ENCODE data around the gene ZNF688. TPM values are rescaled to one million over a fixed set of nuclear protein-coding genes. Genes with fewer than 3 reads are reported as not detected.

Gene ZNF688
- total and polyA plus RNA-seq, 9 of the 15 experiments (the other 6 are each of a cell fraction or from before 2014, with no cell fraction given), result 0.48 to 12.9 (median 4.5) TPM

DNA sequence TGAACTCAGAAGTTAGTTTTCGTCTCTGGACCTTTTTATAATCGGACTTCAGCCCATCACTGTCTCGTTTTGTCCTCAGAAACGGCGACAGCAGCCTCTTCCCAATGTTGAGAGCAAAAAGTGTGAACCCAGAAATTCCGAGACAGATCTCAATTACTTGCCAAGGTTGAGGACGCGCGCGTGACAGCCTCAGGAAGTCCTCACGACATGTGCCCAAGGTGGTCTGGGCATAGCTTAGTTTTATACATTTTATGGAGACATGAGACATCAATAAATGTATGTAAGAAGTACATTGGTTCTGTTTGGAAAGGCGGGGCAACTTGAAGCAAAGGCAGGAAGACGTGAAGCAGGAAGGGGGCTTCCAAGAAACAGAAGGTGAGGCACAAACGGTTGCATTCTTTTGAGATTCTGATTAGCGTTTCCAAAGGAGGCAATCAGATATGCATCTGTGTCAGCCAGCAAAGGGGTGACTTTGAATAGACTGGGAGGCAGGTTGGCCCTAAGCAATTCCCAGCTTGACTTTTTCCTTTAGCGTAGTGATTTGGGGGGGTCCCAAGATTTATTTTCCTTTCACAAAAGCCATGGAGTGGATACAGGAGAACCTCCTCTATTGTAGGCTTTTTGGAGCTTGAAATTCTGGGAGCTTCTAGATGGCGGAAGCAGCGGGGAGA lies 36.3 kb downstream of the ZNF688 start (continued):
- TF ChIP-seq ZNF212 (CRISPR knock-in tag; IDR thresholded peaks at IDR 0.05) (no peak), TGIF2 (CRISPR knock-in tag; IDR thresholded peaks at IDR 0.05) (no peak), ZNF507 (tag; conservative IDR thresholded peaks at IDR 0.05) (no peak), CBFB (CRISPR knock-in tag; IDR thresholded peaks at IDR 0.05) (no peak; the same call in 1 of the 2 replicates), EZH2 (IDR thresholded peaks at IDR 0.05; ENCODE audit: borderline replicate concordance, low read depth, low read length) (no peak), ZNF133 (CRISPR knock-in tag; IDR thresholded peaks at IDR 0.05) (no peak)
- TF ChIP-seq, protein P1, sequence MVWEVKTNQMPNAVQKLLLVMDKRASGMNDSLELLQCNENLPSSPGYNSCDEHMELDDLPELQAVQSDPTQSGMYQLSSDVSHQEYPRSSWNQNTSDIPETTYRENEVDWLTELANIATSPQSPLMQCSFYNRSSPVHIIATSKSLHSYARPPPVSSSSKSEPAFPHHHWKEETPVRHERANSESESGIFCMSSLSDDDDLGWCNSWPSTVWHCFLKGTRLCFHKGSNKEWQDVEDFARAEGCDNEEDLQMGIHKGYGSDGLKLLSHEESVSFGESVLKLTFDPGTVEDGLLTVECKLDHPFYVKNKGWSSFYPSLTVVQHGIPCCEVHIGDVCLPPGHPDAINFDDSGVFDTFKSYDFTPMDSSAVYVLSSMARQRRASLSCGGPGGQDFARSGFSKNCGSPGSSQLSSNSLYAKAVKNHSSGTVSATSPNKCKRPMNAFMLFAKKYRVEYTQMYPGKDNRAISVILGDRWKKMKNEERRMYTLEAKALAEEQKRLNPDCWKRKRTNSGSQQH (CRISPR knock-in tag; IDR thresholded peaks at IDR 0.05), result no peak
- TF ChIP-seq, protein P2, sequence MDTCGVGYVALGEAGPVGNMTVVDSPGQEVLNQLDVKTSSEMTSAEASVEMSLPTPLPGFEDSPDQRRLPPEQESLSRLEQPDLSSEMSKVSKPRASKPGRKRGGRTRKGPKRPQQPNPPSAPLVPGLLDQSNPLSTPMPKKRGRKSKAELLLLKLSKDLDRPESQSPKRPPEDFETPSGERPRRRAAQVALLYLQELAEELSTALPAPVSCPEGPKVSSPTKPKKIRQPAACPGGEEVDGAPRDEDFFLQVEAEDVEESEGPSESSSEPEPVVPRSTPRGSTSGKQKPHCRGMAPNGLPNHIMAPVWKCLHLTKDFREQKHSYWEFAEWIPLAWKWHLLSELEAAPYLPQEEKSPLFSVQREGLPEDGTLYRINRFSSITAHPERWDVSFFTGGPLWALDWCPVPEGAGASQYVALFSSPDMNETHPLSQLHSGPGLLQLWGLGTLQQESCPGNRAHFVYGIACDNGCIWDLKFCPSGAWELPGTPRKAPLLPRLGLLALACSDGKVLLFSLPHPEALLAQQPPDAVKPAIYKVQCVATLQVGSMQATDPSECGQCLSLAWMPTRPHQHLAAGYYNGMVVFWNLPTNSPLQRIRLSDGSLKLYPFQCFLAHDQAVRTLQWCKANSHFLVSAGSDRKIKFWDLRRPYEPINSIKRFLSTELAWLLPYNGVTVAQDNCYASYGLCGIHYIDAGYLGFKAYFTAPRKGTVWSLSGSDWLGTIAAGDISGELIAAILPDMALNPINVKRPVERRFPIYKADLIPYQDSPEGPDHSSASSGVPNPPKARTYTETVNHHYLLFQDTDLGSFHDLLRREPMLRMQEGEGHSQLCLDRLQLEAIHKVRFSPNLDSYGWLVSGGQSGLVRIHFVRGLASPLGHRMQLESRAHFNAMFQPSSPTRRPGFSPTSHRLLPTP (IDR thresholded peaks at IDR 0.05; ENCODE audit: borderline replicate concordance, extremely low read depth, insufficient read length), result no peak
